Mesenchymal stem cell (in vitro differentiated cells and primary cell): Measurements from ENCODE around the gene TSPYL1.
"Not testable (repeated sequence)": the region's sequence is repeated elsewhere in the genome, so short reads cannot be mapped to it uniquely, and the experiment has no call there.

Experiments used
- DNase-seq: peaks from one replicate; pipeline ENCODE4 v3.0.0-alpha.2; 2013
- H2AFZ ChIP-seq: one replicate; pipeline ENCODE4 v1.6.1; 2013; ENCODE audit warnings: low read depth, mild to moderate bottlenecking, control low read depth, inconsistent platforms, low read length, moderate library complexity
- H2AK5ac ChIP-seq: 2 replicates; pipeline ENCODE4 v1.6.1; 2013; ENCODE audit warnings: low read length, moderate library complexity, mild to moderate bottlenecking, inconsistent platforms; ENCODE audit not compliant: severe bottlenecking
- H2BK120ac ChIP-seq: one replicate; pipeline ENCODE4 v1.6.1; 2013; ENCODE audit warnings: low read depth, mild to moderate bottlenecking, inconsistent platforms, low read length, moderate library complexity
- H2BK12ac ChIP-seq, 2 experiments: one replicate each; pipeline ENCODE4 v1.6.1; 2013; ENCODE audit warnings: inconsistent platforms in 2 of 2, low read length in 2 of 2, mild to moderate bottlenecking in 2 of 2, moderate library complexity in 2 of 2, control low read depth in 1 of 2
- H2BK15ac ChIP-seq: one replicate; pipeline ENCODE4 v1.6.1; 2013; ENCODE audit warnings: mild to moderate bottlenecking, low read depth, inconsistent platforms; ENCODE audit not compliant: poor library complexity, severe bottlenecking
- H2BK5ac ChIP-seq: 2 replicates; pipeline ENCODE4 v1.6.1; 2013; ENCODE audit warnings: low read depth, mild to moderate bottlenecking, low read length, control low read depth, inconsistent platforms; ENCODE audit not compliant: poor library complexity, severe bottlenecking
- H3K14ac ChIP-seq, 2 experiments: one replicate each; pipeline ENCODE4 v1.6.1; 2013; ENCODE audit warnings: inconsistent platforms in 2 of 2, low read length in 2 of 2, control low read depth in 1 of 2, mild to moderate bottlenecking in 1 of 2, moderate library complexity in 1 of 2
- H3K18ac ChIP-seq, 2 experiments: one replicate each; pipeline ENCODE4 v1.6.1; 2013; ENCODE audit warnings: inconsistent platforms in 2 of 2, low read length in 2 of 2, control low read depth in 1 of 2, low read depth in 1 of 2, mild to moderate bottlenecking in 1 of 2
- H3K23ac ChIP-seq, 2 experiments: one replicate each; pipeline ENCODE4 v1.6.1; 2013; ENCODE audit warnings: inconsistent platforms in 2 of 2, low read length in 2 of 2, mild to moderate bottlenecking in 2 of 2, moderate library complexity in 2 of 2, control low read depth in 1 of 2
- H3K27ac ChIP-seq: 2 replicates; pipeline ENCODE4 v1.5.1; 2013; ENCODE audit warnings: mild to moderate bottlenecking, moderate library complexity, low read length, control low read depth, inconsistent platforms; ENCODE audit not compliant: poor library complexity, severe bottlenecking
- H3K27me3 ChIP-seq, 2 experiments: 2 replicates each; pipeline versions ENCODE4 v1.6.1 to v1.7.0; 2013; ENCODE audit warnings: low read length in 2 of 2, mild to moderate bottlenecking in 2 of 2, moderate library complexity in 2 of 2, control low read depth in 1 of 2, inconsistent platforms in 1 of 2; ENCODE audit not compliant: control insufficient read depth in 1 of 2, insufficient read depth in 1 of 2
- H3K36me3 ChIP-seq, 2 experiments: 2 replicates each; pipeline versions ENCODE4 v1.6.1 to v1.7.0; 2013; ENCODE audit warnings: low read length in 2 of 2, control low read depth in 1 of 2, inconsistent platforms in 1 of 2, low read depth in 1 of 2, mild to moderate bottlenecking in 1 of 2; ENCODE audit not compliant: insufficient read depth in 2 of 2, control insufficient read depth in 1 of 2
- H3K4ac ChIP-seq, 2 experiments: one replicate each; pipeline ENCODE4 v1.6.1; 2013; ENCODE audit warnings: inconsistent platforms in 2 of 2, low read length in 2 of 2, mild to moderate bottlenecking in 2 of 2, moderate library complexity in 2 of 2, control low read depth in 1 of 2, low read depth in 1 of 2
- H3K4me1 ChIP-seq: 2 replicates; pipeline ENCODE4 v1.6.1; 2013; ENCODE audit warnings: low read depth, low read length, control low read depth; ENCODE audit not compliant: control insufficient read depth, insufficient read depth
- H3K4me2 ChIP-seq: 2 replicates; pipeline ENCODE4 v1.6.1; 2013; ENCODE audit warnings: low read length, mild to moderate bottlenecking, inconsistent platforms; ENCODE audit not compliant: poor library complexity, severe bottlenecking
- H3K4me3 ChIP-seq, 2 experiments: 2 replicates each; pipeline versions ENCODE4 v1.5.1 to v1.7.0; 2013; ENCODE audit warnings: low read length in 2 of 2, mild to moderate bottlenecking in 2 of 2, control low read depth in 1 of 2, low read depth in 1 of 2; ENCODE audit not compliant: insufficient read depth in 1 of 2
- H3K79me1 ChIP-seq: replicated peaks from 2 replicates; pipeline ENCODE4 v1.6.1; 2013; ENCODE audit warnings: mild to moderate bottlenecking, control low read depth, low read length, inconsistent platforms; ENCODE audit not compliant: poor library complexity, severe bottlenecking
- H3K9ac ChIP-seq: 2 replicates; pipeline ENCODE4 v1.7.0; 2013; ENCODE audit warnings: mild to moderate bottlenecking, low read length, moderate library complexity
- H3K9me3 ChIP-seq: 2 replicates; pipeline ENCODE4 v1.7.0; 2013; ENCODE audit warnings: mild to moderate bottlenecking, low read length; ENCODE audit not compliant: control insufficient read depth
- H4K8ac ChIP-seq: one replicate; pipeline ENCODE4 v1.6.1; 2013; ENCODE audit warnings: inconsistent platforms, mild to moderate bottlenecking, low read length, moderate library complexity
- H4K91ac ChIP-seq: one replicate; pipeline ENCODE4 v1.6.1; 2013; ENCODE audit warnings: mild to moderate bottlenecking, low read length, inconsistent platforms
- WGBS: methylation state at CpG from one replicate; pipeline ENCODE4 v1.1.7; 2013; ENCODE audit warnings: mixed read lengths; 5-methylcytosine and 5-hydroxymethylcytosine counted together

The TSPYL1 gene

DNA sequence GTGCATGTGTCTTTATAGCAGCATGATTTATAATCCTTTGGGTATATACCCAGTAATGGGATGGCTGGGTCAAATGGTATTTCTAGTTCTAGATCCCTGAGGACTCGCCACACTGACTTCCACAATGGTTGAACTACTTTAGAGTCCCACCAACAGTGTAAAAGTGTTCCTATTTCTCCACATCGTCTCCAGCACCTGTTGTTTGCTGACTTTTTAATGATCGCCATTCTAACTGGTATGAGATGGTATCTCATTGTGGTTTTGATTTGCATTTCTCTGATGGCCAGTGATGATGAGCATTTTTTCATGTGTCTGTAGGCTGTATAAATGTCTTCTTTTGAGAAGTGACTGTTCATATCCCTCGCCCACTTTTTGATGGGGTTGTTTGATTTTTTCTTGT is 5.3 kb upstream of the TSPYL1 start:
- WGBS: 94% methylated on average over 4 of the region's 4 CpGs

DNA sequence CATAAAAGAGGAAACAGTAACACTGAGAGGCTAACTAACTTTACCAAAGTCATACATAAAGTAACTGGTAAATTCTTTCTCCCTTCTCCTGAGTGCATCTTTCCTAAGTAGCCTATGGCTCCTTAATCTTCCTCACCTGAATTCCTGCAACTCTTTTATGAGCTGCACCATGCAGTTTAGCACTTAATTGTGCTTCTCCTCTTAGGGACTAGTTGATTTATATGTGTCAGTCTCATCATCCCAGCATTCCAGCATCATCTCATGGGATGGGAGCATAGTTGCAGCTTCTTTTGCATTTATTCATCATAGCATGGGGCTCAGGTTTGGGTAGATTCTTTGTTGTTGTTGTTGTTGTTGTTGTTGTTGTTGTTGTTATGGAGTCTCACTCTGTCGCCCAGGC is 3.5 kb upstream of the TSPYL1 start:
- Histone ChIP-seq H3K27me3 (no peaks in the 10 kb centered on the region), H3K4me3 (no peak overlapping the region), H3K18ac (no peak overlapping the region), H3K9ac (no peak overlapping the region), H2AK5ac (no peak overlapping the region), H3K14ac (no peak overlapping the region), H2BK12ac (no peak overlapping the region), H4K91ac (no peak overlapping the region), H4K8ac (no peak overlapping the region), H3K36me3 (peaks cover 4 to 6% of the 10 kb centered on the region in 2 experiments), H3K4me1 (peaks cover 4% of the 10 kb centered on the region), H3K4ac (no peak overlapping the region), H3K27ac (no peak overlapping the region), H3K9me3 (no peaks in the 10 kb centered on the region), H2BK15ac (no peak overlapping the region), H3K23ac (no peak overlapping the region), H3K79me1 (peaks cover 6% of the 10 kb centered on the region), H3K4me2 (no peak overlapping the region), H2AFZ (no peak overlapping the region), H2BK5ac (no peak overlapping the region), H2BK120ac (no peak overlapping the region)
- 50% methylated on average over 1 of the region's 1 CpG for WGBS
- DNase-seq: no peak

More for the DNA sequence above, 5.3 kb upstream of the TSPYL1 start:
- not testable (repeated sequence) for H3K18ac ChIP-seq, H2BK5ac ChIP-seq, DNase-seq, H2BK15ac ChIP-seq, H3K27ac ChIP-seq, H4K91ac ChIP-seq, H3K4me1 ChIP-seq, H3K79me1 ChIP-seq, H3K4ac ChIP-seq, H2AK5ac ChIP-seq, H3K9ac ChIP-seq, H2BK120ac ChIP-seq, H2BK12ac ChIP-seq, H3K4me3 ChIP-seq, H3K23ac ChIP-seq, H4K8ac ChIP-seq, H2AFZ ChIP-seq, H3K14ac ChIP-seq, H3K4me2 ChIP-seq, H3K9me3 ChIP-seq, H3K27me3 ChIP-seq, H3K36me3 ChIP-seq

DNA sequence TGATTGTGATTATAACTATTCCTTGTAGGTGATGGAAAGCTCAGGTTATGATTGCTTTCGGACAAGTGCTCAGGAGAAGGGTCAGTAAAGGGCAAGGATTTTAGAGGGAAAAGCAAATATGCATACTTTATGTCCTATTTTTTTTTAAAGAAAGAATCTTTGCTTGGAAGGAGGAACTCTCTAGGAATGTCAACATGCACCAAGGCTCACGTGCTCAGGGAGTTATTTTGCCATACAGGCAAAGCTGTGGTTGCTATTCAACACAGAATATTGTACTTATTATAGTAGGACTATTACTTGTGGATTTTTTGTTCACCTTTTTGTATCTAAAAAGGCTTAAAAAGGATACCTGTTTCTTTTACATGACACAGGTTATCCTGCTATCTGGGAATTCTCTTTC is 3.0 kb upstream of the TSPYL1 start:
- Histone ChIP-seq H3K23ac (no peak overlapping the region), H2BK15ac (no peak overlapping the region), H4K8ac (no peak overlapping the region), H2BK120ac (no peak overlapping the region), H2AK5ac (no peak overlapping the region), H3K14ac (no peak overlapping the region), H4K91ac (no peak overlapping the region), H3K4ac (no peak overlapping the region), H3K79me1 (peaks cover 5% of the 10 kb centered on the region), H3K4me2 (no peak overlapping the region), H3K4me1 (peaks cover 6% of the 10 kb centered on the region), H3K18ac (no peak overlapping the region), H3K9me3 (no peaks in the 10 kb centered on the region), H3K27ac (no peak overlapping the region), H3K4me3 (no peak overlapping the region), H2BK12ac (no peak overlapping the region), H2AFZ (no peak overlapping the region), H2BK5ac (no peak overlapping the region), H3K36me3 (peaks cover 4 to 10% of the 10 kb centered on the region in 2 experiments), H3K9ac (no peak overlapping the region), H3K27me3 (no peaks in the 10 kb centered on the region)
- no peak for DNase-seq
- 100% methylated on average over 1 of the region's 2 CpGs for WGBS

DNA sequence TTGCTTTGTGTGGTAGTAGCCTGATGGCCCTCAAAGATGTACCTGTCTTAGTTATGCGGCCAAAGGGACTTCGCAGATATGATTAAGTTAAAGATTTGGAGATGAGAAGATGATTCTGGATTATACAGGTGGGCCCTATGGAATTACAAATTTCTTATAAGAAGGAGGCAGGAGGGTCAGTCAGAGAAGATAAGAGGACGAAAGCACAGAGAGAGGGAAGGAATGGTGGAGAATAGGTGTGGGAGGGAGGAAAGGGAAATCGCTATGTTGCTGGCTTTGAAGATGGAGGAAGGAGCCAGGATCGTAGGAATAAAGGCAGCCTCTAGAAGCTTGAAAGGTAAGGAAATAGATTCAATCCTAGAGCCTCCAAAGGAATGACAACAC is 1.2 kb upstream of the TSPYL1 start:
- no peaks in the 10 kb centered on the region for H3K9me3 ChIP-seq
- H2BK15ac ChIP-seq: peak overlapping the region; percentile 50
- H3K4me1 ChIP-seq: peaks cover 6% of the 10 kb centered on the region
- no peak overlapping the region for H2AFZ ChIP-seq
- H3K18ac ChIP-seq: no peak overlapping the region
- H3K4me3 ChIP-seq: peak overlapping the region in 1 of 2 experiments; percentile 95
- H3K4ac ChIP-seq: no peak overlapping the region
- peak overlapping the region; percentile 96 for H3K9ac ChIP-seq
- H3K14ac ChIP-seq: no peak overlapping the region
- no peak overlapping the region for H2BK120ac ChIP-seq
- H4K91ac ChIP-seq: no peak overlapping the region
- no peak overlapping the region for H3K23ac ChIP-seq
- H3K36me3 ChIP-seq: peaks cover 4 to 23% of the 10 kb centered on the region in 2 experiments
- H3K27me3 ChIP-seq: no peaks in the 10 kb centered on the region
- H4K8ac ChIP-seq: no peak overlapping the region
- H2BK12ac ChIP-seq: peak overlapping the region in 1 of 2 experiments; percentile 52
- H3K4me2 ChIP-seq: peak overlapping the region; percentile 49
- peak overlapping the region; percentile 46 for H2AK5ac ChIP-seq
- peak overlapping the region; percentile 97 for H3K27ac ChIP-seq
- no peak overlapping the region for H2BK5ac ChIP-seq
- WGBS: 95% methylated on average over 4 of the region's 5 CpGs
- H3K79me1 ChIP-seq: peaks cover 5% of the 10 kb centered on the region
- no peak for DNase-seq
